HS-27A (cell line): ENCODE measurements around the gene PDZRN3.
"Not testable (repeated sequence)": the region's sequence is repeated elsewhere in the genome, so short reads cannot be mapped to it uniquely, and the experiment has no call there.

Experiments
- DNase-seq: peaks from one replicate; pipeline ENCODE4 v3.0.0-alpha.2; 2012; ENCODE audit warnings: low read depth, missing footprints

The PDZRN3 gene

DNA sequence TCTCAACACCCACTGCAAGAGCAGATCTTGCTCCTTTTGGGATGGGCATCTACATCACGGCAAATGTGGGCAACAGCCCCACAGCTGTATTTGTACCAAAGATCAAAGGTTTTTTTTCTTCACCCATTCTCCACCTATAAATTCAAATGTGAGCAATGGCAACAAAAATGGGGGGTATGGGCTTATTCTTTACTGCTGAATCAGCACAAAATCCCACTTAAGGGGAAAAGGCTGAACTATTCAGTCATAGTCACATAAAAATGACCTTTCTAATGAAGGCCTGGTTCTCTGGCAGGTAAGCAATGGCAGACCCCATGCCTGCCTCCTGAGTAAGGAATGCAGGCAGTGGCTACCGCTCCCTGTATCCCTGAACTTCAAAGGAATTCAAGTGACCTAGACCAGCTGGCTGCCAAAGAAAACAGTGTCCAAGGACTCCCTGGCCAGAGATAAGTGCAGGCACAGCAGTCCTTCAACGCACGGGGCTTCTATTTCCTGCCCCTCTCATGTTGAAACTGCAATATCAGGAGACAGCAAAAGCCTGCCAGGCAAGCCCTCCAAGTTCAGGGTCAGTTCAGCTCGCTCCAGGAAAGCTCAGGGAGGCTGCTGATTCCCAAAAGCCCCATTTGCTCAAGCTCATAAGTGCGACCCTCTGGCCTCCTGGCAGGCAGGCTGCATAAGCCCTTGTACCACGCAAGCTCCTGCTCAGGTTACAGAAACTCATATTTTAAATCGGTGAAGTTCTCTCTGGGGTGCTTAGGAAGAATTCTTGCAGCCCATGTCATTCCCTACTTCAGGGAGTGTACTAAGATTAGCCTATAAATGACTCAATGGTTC lies 134.1 kb downstream of the PDZRN3 start:
- peak; percentile 72 for DNase-seq

GRCh38 chr3:73485877-73486330 lies 138.8 kb downstream of the PDZRN3 start:
- DNase-seq, result no peak

DNA sequence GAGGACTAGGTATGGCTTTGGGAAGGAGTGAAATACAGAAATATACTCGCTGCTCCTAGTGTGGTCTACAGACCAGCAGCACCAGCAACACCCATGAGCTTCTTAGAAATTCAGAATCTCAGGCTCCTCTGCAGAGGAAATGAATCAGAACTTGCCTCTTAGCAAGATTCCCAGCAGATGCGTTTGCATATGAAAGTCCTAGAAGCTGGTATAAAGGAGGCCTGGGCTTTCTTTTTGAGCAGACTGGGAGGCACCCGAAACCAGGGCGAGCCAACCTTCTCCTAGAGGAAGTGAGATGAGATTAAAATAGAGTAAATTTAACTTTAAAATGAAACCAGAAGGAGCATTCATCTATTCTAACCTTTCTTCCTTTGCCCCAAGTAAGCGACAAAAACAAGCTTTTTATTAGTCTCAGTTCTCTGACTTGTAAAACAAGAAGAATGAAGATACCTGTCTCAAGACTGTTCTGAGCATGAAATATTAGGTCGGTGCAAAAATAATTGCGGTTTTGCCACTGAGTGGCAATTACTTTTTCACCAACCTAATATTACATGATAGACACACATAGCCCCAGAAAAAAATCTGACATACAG lies 140.0 kb downstream of the PDZRN3 start:
- DNase-seq, result no peak

- no peak for DNase-seq
These were observed 142.9 kb downstream of the PDZRN3 start for GRCh38 chr3:73481888-73482287.

DNA sequence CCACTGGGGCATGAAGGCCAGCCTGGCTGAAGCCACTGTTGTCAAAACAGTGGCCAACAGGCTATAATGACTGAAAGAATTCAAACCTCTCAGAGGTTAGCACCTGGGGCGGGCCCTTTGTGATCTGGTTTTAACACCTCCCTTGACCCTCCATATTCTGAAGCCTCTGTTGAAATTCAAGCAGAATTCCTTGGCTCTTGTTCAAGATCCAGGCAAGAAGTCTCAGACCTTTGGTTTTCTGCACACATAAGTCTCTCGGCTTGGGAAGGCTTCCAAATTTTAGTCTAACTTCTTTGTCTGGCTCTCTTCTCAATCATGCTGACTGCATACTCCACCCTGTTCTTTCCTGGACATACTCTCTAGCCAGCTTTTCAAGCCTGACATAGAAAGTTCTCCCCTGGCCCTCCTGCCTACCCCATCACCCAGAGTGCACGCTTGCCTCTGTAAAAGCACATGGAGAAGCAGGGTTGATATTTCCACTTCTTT lies 144.5 kb downstream of the PDZRN3 start:
- DNase-seq, result no peak

DNA sequence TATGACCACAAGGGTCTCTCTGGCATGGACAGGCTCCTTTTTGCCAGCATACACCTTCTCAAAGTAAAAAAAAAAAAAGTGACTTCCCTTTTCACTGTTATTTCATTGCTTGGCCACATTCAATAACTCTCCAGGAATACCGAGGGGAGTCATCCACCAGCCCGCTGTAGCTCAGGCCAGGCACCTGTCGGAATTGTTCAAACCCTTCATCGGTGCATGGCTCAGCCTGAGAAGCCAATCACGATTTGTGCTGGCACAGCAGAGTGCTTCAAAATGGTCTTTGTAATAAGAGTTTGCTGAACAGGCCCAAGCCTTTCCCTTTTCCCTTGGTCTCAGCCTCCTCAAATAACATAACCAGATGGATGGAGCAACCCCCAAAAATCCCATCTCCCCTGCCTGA lies 145.4 kb downstream of the PDZRN3 start:
- DNase-seq, result no peak

- DNase-seq, result no peak
These were observed 145.9 kb downstream of the PDZRN3 start for GRCh38 chr3:73478858-73479257.

DNA sequence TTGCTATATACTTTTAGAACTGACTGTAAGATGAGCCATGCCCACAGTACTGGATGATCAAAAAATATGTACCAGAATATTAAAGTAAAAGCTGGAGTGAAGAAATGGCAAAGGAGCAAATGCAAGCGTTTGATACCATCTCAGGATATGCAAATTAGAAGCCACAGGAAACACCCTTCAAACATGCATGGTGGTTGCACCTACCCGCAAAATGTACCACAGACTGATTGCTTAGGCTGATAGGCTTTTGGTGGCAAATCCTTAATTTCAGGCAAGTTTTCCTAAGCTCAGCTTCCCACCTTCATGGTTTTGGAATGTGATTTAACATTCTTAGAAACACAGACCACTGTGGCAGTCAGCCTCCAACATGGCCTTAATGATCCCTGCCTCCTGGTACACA lies 149.0 kb downstream of the PDZRN3 start:
- DNase-seq, result no peak

DNA sequence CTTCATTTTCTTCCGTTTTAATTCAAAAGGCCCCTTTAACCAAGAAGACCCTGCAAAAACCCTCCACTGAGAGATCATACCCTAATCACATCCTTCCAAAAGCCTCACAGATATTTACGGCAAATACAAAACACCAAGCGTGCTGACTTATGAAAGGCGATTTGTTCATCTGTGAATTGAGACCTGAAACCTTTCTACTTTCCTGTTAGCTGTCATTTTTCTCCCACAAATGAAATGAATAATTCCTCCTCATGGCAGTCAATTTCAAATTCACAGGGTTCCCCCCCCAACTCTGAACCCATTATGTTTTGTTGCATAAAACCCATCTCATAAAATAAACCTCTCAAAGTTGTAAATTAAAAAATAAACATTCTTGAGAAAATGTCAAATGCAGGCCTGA lies 149.6 kb downstream of the PDZRN3 start:
- no peak for DNase-seq

- DNase-seq, result no peak
These were observed 150.1 kb downstream of the PDZRN3 start for GRCh38 chr3:73474619-73475018.

DNA sequence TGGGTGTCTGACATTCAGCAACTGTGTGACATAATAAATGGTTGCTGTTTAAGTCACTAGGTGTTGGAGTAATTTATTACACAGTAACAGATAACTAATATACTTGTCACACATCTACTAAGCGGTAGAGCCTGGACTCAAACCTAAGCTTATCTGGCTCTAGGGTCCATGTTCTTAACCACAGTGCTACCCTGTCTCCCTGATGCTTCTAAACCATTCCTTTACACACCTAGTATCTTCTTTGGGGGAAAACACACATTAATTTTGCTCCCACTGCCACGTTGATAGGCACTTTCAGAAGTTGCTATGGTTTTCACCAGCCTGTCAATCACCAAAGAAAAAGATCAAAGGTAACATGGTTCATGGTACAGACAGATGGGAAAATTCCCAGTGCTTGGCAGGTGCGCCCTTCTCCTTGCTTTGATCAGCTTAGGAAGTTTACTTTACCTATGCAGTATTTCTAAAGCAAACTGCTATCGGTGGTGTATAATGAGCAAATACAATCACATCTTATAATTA lies 150.8 kb downstream of the PDZRN3 start:
- no peak for DNase-seq

DNA sequence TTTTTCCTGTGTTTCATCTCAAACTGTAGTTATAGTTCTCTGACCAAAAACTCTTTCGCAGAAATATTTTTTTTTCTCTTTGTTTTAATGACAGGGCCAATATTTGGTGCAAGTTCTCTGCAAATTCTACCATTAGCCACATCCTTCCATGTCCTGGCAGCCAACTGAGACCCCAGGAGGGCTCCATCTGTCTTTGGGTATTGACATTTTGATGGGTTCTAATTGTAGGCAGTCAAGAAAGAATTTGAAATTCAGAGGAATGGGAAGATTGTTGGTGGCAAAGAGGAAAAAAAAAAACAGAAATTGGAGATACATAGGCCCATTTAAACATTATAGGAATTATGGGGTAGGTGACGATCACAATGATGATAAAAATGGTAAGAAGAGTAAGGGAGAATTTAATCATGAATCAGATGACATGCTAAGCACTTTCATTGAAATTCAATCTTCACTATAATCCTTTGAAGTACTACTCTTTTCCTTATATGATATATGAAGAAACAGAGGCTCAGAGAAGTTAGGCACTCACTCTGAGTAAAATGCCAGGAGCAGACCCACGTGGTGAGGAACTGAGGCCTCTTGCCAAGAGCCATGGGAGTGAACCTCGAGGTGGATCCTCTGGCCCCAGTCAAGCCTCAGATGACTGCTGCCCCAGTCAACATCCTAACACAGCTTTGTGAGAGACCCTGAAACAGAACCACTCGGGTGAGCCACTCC lies 151.4 kb downstream of the PDZRN3 start:
- no peak for DNase-seq

DNA sequence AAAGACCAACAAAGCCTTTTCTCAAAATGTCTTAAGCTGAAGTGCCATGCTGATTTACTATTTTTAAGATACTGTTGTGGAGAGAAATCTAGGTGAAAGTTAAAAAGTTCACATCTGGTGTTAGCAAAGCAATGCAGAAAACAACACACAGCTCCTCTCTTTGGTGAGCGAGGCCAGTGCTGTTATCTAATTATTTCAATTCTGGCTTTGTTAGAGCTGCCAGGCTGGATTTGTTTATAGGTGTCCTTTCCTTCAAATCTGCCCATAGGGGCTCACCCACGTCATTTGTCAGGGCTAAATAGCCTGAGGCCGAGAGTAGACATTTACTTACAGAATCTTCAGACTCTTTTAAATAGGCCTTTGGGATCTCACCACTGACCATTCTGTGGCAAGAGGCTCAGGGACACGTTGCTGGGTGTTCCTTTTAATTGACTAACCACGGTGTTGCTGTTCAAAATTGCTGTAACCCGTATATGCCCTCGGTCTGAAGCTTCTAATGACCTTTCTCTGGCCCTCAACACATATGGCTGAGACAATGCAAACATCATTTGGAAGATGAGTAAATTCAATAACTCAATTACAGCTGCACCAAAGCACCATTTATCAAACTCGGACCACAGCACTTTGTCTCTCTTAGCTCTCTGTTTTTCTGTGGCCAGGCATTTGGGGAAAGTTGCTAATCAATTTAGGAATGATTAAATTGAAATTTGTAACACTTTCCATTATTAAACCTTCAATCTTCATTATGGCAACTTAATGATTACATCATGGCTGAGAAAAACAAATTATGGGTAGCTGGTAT lies 152.6 kb downstream of the PDZRN3 start:
- no peak for DNase-seq

DNA sequence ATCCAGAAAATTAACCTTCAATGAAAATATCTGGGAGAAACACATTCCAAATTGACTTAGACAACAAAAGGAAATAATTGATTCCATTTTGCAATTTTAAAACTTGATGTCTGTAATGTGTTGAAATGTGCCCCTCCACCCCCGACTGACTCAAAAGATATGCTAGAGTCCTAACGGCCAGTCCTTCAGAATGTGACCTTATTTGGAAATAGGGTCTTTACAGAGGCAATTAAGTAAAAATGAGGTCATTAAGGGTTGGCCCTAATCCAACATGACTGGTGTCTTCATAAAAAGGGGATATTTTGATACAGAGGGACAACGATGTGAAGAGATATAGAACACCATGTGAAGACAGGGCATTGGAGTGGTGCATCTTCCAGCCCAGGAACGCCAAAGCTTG lies 153.9 kb downstream of the PDZRN3 start:
- no peak for DNase-seq

DNA sequence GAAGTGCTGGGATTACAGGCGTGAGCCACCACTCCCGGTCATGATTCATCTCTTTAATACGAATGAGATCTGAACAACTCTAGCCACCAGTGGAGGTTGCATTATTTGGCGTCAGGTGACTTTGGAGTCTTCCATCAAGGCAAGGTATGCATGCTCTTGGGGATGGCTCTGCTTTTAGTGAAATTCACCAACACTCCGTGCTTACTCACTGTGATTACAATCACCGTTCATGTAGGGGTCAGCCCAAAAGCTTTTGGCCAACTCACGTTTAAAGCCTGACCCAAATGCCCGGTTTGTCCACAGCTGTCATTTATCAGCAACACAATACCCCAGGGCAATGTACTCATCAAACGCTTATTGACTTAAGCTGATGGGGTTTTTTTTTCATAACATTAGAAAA lies 155.4 kb downstream of the PDZRN3 start:
- DNase-seq, result no peak

DNA sequence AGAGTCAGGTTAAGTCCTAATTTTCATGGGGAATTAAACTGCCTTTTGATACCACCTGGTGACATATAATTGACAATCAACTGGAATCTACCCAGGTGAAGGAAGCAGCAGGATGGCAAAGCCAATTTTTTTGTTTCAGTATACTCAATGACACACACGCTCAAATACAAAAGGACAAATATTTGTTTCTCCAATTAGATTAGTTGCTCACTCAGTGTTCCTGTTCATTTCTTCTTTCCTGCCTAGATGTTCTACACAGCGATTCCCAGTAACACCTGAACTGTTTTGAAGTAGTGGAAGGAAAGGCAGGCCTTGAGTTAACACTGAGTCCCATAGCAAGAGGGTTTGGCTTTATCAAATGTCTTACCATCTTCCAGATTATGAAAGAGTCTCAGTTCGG lies 157.5 kb downstream of the PDZRN3 start:
- no peak for DNase-seq

GRCh38 chr3:73465926-73466325 lies 158.8 kb downstream of the PDZRN3 start:
- no peak for DNase-seq

DNA sequence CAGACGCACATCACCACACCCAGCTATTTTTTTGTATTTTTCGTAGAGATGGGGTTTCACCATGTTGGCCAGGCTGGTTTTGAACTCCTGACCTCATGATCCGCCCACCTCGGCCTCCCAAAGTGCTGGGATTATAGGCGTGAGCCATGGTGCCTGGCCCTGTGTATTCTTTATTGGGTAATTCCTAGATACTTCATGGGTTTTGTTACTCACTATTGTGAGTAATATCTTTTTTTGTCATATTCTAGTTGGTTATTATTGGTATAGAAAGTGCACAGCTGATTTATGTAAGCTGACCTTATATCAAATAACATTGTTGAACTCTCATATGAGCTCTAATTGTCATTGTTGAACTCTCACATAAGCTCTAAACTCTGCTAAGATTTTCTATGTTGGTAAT lies 160.6 kb downstream of the PDZRN3 start:
- DNase-seq, result not testable (repeated sequence)

DNA sequence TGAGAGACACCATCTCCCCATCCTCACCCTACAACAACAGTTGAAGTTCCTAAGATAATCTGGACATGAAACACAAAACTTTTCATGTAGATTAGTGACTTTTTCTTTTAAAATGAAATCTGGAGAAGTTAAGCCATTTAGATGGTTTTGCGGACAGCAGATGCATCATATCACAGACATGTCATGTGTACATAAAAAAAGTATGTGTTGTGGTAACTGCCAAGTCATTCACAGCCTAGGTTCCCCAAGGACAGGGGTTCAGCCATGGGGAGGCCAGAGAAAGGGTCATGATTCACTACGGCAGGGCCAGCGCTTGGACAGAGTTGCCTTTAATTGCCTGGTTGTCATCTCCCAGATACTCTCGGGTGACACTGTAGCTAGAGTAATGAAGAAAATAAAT lies 163.2 kb downstream of the PDZRN3 start:
- no peak for DNase-seq

GRCh38 chr3:73459711-73460110 lies 165.0 kb downstream of the PDZRN3 start:
- no peak for DNase-seq

DNA sequence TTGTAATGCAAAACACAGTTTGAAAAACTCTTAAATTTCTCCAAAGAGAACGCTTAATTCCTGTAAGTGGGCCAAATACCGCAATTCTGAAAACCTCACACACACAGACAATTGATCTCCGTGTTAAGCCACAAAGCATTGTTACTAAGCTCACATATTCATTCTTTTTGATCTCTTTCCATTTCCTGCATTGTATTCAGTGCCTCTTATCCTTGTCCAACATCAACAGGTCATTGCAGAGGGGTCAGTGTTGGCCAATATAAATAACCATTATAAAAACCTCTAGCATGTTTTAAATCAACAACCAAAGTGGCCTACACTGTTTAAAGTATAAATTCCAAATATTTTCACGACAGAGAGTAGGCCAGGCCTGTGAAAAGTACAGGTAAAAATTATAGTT lies 171.1 kb downstream of the PDZRN3 start:
- DNase-seq, result no peak

DNA sequence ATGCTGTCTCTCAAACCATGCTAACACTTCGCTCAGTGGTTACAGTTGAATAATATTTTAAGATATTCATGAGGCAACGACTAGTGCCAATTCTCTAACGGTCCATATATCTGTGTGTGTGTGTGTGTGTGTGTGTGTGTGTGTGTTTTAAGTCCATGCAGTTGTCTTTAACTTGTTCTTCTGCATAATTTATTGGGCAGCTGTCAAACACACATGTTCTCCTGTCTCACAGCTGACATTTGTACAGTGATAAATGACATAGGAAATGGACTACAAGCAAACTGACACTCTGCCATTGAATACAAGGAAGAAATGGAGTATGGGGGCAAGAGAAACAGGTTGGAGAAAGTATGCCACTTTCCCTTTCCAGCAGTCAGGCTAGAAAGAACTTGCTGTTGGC lies 172.0 kb downstream of the PDZRN3 start:
- DNase-seq, result no peak
